GM19240 (cell line): Measurements from ENCODE around the gene TNIK.
"Not testable (repeated sequence)": the region's sequence is repeated elsewhere in the genome, so short reads cannot be mapped to it uniquely, and the experiment has no call there.

Source experiments
- DNase-seq: peaks from one replicate; pipeline ENCODE4 v3.0.0; 2011; ENCODE audit warnings: low spot score; ENCODE audit not compliant: insufficient read length

The TNIK gene

GRCh38 chr3:171133796-171134569 lies 326.2 kb downstream of the TNIK start:
- no peak for DNase-seq

- no peak for DNase-seq
Observed at GRCh38 chr3:171133337-171133736, 326.9 kb downstream of the TNIK start.

GRCh38 chr3:171132873-171133272 lies 327.3 kb downstream of the TNIK start:
- no peak for DNase-seq

GRCh38 chr3:171129827-171130226 lies 330.4 kb downstream of the TNIK start:
- DNase-seq = no peak

GRCh38 chr3:171127611-171128010 lies 332.6 kb downstream of the TNIK start:
- no peak for DNase-seq

GRCh38 chr3:171126478-171127209 lies 333.6 kb downstream of the TNIK start:
- DNase-seq = no peak

- DNase-seq = no peak
Observed at GRCh38 chr3:171125010-171125409, 335.2 kb downstream of the TNIK start.

GRCh38 chr3:171123915-171124314 lies 336.3 kb downstream of the TNIK start:
- no peak for DNase-seq

- DNase-seq = no peak
Observed at GRCh38 chr3:171122861-171123260, 337.3 kb downstream of the TNIK start.

- no peak for DNase-seq
Observed at GRCh38 chr3:171122240-171122639, 338.0 kb downstream of the TNIK start.

GRCh38 chr3:171121801-171122200 lies 338.4 kb downstream of the TNIK start:
- no peak for DNase-seq

- not testable (repeated sequence) for DNase-seq
Observed at GRCh38 chr3:171119402-171119801, 340.8 kb downstream of the TNIK start.

GRCh38 chr3:171118993-171119392 lies 341.2 kb downstream of the TNIK start:
- DNase-seq = not testable (repeated sequence)

- DNase-seq = no peak
Observed at GRCh38 chr3:171116824-171117395, 343.3 kb downstream of the TNIK start.

GRCh38 chr3:171116365-171116764 lies 343.8 kb downstream of the TNIK start:
- DNase-seq = no peak

- no peak for DNase-seq
Observed at GRCh38 chr3:171115667-171116066, 344.5 kb downstream of the TNIK start.

- no peak for DNase-seq
Observed at GRCh38 chr3:171113716-171114115, 346.5 kb downstream of the TNIK start.

GRCh38 chr3:171110715-171111114 lies 349.5 kb downstream of the TNIK start:
- DNase-seq = no peak

GRCh38 chr3:171108066-171108465 lies 352.1 kb downstream of the TNIK start:
- no peak for DNase-seq

GRCh38 chr3:171103185-171103584 lies 357.0 kb downstream of the TNIK start:
- no peak for DNase-seq

GRCh38 chr3:171101982-171102641 lies 358.1 kb downstream of the TNIK start:
- DNase-seq = no peak

GRCh38 chr3:171099911-171100310 lies 360.3 kb downstream of the TNIK start:
- DNase-seq = no peak
